Fibroblast of the aortic adventitia (primary cell): ENCODE results near the gene CDR2L. TPM values are rescaled to one million over a fixed set of nuclear protein-coding genes. Genes with fewer than 3 reads are reported as not detected.

Source experiments
- DNase-seq: peaks from one replicate; pipeline ENCODE4 v3.0.0-alpha.2; 2010; ENCODE audit warnings: low read depth
- H3K4me3 ChIP-seq: 2 replicates; pipeline ENCODE4 v1.5.1; 2011; ENCODE audit warnings: low read depth, mild to moderate bottlenecking, control low read depth, low read length, moderate library complexity
- CTCF ChIP-seq: IDR thresholded peaks from 2 replicates; pipeline ENCODE4 v1.5.1; 2011; ENCODE audit warnings: mild to moderate bottlenecking, low read length, control low read depth, inconsistent platforms; ENCODE audit not compliant: insufficient read depth
- total RNA-seq: library from RNA; depleted of rRNA; stranded (reverse); fragments of >200 nt; gene quantifications from 2 replicates; pipeline ENCODE4 v1.2.3, GENCODE V29; 2012; ENCODE audit warnings: low replicate concordance

The CDR2L gene
- total RNA-seq, 1 donor = 15.3 TPM

- no peak for TF ChIP-seq CTCF
- DNase-seq = no peak
- H3K4me3 ChIP-seq = no peak overlapping the region
These were observed 40.8 kb upstream of the CDR2L start for GRCh38 chr17:74946641-74947040.

GRCh38 chr17:74947041-74947754 is 40.2 kb upstream of the CDR2L start:
- DNase-seq = no peak
- H3K4me3 ChIP-seq = no peak overlapping the region
- TF ChIP-seq CTCF = no peak

GRCh38 chr17:74949455-74950115 is 37.8 kb upstream of the CDR2L start:
- DNase-seq = no peak
- H3K4me3 ChIP-seq = no peak overlapping the region
- TF ChIP-seq CTCF = no peak

- no peak for TF ChIP-seq CTCF
These were observed 37.2 kb upstream of the CDR2L start for GRCh38 chr17:74950207-74950606.

GRCh38 chr17:74951065-74951464 is 36.4 kb upstream of the CDR2L start:
- H3K4me3 ChIP-seq = no peak overlapping the region
- TF ChIP-seq CTCF = no peak
- no peak for DNase-seq

More at GRCh38 chr17:74950207-74950606, 37.2 kb upstream of the CDR2L start:
- no peak overlapping the region for H3K4me3 ChIP-seq
- DNase-seq = no peak

GRCh38 chr17:74951680-74952421 is 35.6 kb upstream of the CDR2L start:
- H3K4me3 ChIP-seq = no peak overlapping the region
- no peak for DNase-seq
- TF ChIP-seq CTCF = no peak
